ENCODE results near the gene B4GALT5.

Gene B4GALT5

DNA sequence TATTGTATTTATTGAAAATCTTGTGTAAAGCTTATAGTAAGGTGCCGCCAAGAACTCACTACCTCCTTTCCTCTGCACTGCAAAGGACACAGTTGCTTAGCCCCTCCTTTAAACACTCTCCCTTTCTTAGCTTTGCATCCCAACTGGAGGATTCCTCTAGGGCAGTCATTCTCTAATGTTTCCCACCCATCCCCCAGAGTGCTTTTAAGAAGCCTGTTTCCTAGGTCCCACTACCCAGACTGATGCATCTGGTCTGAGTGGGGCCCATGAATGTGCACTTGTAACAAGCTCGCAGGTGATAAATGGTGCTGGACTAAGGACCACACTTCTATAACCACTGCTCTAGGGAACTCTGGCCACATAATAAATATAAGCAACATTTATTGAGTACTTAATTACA lies 55.2 kb downstream of the B4GALT5 start (continued):
- TF ChIP-seq, protein P1, sequence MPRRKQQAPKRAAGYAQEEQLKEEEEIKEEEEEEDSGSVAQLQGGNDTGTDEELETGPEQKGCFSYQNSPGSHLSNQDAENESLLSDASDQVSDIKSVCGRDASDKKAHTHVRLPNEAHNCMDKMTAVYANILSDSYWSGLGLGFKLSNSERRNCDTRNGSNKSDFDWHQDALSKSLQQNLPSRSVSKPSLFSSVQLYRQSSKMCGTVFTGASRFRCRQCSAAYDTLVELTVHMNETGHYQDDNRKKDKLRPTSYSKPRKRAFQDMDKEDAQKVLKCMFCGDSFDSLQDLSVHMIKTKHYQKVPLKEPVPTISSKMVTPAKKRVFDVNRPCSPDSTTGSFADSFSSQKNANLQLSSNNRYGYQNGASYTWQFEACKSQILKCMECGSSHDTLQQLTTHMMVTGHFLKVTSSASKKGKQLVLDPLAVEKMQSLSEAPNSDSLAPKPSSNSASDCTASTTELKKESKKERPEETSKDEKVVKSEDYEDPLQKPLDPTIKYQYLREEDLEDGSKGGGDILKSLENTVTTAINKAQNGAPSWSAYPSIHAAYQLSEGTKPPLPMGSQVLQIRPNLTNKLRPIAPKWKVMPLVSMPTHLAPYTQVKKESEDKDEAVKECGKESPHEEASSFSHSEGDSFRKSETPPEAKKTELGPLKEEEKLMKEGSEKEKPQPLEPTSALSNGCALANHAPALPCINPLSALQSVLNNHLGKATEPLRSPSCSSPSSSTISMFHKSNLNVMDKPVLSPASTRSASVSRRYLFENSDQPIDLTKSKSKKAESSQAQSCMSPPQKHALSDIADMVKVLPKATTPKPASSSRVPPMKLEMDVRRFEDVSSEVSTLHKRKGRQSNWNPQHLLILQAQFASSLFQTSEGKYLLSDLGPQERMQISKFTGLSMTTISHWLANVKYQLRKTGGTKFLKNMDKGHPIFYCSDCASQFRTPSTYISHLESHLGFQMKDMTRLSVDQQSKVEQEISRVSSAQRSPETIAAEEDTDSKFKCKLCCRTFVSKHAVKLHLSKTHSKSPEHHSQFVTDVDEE (CRISPR knock-in tag; IDR thresholded peaks at IDR 0.05): no peak
- no peak for TF ChIP-seq RARB (CRISPR knock-in tag; IDR thresholded peaks at IDR 0.05)
- no peak for TF ChIP-seq OSR1 (CRISPR knock-in tag; IDR thresholded peaks at IDR 0.05)
- TF ChIP-seq ZNF70 (CRISPR knock-in tag; IDR thresholded peaks at IDR 0.05): no peak
- TF ChIP-seq ZFP30 (CRISPR knock-in tag; IDR thresholded peaks at IDR 0.05): no peak
- no peak for TF ChIP-seq SNAI2 (CRISPR knock-in tag; IDR thresholded peaks at IDR 0.05)
- TF ChIP-seq CSDC2 (CRISPR knock-in tag; IDR thresholded peaks at IDR 0.05): no peak

DNA sequence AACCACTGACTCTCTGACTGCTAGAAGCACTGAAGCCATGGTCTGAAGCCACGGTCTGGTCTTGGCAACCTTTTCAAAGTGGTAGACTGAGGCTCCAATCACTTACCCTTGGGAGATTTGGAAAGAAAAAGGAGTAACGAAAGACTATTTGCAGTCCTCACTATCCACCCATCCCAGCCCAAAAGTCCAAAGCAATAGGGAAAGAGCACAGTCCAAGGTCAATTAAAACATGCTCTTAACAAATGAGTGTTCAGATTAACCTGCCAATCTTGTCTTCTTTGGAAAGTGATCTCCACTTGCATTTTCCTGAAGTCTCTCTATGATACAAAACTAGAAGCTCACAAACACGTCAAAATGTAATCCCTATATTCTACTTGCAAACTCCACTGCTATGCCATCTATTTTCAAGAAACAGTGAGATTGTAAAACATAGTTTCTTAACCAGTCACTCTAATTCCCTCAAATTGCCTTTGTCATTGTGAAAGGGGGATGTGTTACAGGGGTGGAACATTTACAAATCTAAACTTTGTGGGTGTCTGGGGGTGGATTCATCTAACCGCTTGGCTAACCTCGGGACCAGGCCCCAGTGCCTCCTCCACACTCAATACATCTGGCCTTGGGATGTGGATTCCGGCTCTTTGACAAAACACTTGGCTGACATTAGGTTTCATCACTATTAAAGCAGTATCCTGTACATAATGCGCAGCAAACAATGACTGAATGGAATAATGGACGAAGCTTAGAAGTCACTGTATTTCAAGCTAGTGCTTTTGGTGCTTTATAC lies 56.4 kb downstream of the B4GALT5 start:
- TF ChIP-seq ZNF70 (CRISPR knock-in tag; IDR thresholded peaks at IDR 0.05): no peak
- no peak for TF ChIP-seq TCF4 (CRISPR knock-in tag; IDR thresholded peaks at IDR 0.05; ENCODE audit: borderline replicate concordance)
- TF ChIP-seq GLIS3 (CRISPR knock-in tag; IDR thresholded peaks at IDR 0.05): no peak
- TF ChIP-seq, protein P1 (CRISPR knock-in tag; IDR thresholded peaks at IDR 0.05): no peak
- TF ChIP-seq ZFP30 (CRISPR knock-in tag; IDR thresholded peaks at IDR 0.05): no peak
- TF ChIP-seq ZNF8 (CRISPR knock-in tag; IDR thresholded peaks at IDR 0.05): no peak
- TF ChIP-seq, protein P2, sequence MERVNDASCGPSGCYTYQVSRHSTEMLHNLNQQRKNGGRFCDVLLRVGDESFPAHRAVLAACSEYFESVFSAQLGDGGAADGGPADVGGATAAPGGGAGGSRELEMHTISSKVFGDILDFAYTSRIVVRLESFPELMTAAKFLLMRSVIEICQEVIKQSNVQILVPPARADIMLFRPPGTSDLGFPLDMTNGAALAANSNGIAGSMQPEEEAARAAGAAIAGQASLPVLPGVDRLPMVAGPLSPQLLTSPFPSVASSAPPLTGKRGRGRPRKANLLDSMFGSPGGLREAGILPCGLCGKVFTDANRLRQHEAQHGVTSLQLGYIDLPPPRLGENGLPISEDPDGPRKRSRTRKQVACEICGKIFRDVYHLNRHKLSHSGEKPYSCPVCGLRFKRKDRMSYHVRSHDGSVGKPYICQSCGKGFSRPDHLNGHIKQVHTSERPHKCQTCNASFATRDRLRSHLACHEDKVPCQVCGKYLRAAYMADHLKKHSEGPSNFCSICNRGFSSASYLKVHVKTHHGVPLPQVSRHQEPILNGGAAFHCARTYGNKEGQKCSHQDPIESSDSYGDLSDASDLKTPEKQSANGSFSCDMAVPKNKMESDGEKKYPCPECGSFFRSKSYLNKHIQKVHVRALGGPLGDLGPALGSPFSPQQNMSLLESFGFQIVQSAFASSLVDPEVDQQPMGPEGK (CRISPR knock-in tag; IDR thresholded peaks at IDR 0.05; ENCODE audit: borderline replicate concordance): no peak
- TF ChIP-seq BACH2 (CRISPR knock-in tag; IDR thresholded peaks at IDR 0.05; ENCODE audit: borderline replicate concordance): no peak
- TF ChIP-seq, protein P3, sequence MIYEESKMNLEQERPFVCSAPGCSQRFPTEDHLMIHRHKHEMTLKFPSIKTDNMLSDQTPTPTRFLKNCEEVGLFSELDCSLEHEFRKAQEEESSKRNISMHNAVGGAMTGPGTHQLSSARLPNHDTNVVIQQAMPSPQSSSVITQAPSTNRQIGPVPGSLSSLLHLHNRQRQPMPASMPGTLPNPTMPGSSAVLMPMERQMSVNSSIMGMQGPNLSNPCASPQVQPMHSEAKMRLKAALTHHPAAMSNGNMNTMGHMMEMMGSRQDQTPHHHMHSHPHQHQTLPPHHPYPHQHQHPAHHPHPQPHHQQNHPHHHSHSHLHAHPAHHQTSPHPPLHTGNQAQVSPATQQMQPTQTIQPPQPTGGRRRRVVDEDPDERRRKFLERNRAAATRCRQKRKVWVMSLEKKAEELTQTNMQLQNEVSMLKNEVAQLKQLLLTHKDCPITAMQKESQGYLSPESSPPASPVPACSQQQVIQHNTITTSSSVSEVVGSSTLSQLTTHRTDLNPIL (CRISPR knock-in tag; IDR thresholded peaks at IDR 0.05; ENCODE audit: low read depth): no peak
- ATAC-seq: no peak

DNA sequence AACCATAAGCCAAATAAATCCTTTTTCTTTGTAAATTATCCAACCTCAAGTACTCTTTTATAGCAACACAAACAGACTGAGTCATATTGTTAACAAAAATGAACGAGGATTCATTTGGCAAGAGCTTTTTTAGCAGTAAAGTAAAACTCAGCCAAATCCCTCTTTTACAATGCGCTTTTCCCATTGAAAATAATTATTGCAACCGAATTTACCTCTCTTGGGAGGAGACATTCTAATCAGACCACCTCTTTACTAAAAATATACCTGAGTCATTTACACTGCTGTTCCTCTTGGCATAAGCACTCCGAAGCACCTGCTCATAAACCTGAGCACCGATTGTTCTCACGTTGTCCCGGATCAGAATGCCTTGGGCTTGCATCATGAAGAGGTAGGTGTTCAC lies 57.4 kb downstream of the B4GALT5 start:
- TF ChIP-seq TCF4 (CRISPR knock-in tag; IDR thresholded peaks at IDR 0.05; ENCODE audit: borderline replicate concordance) (no peak), GLIS3 (CRISPR knock-in tag; IDR thresholded peaks at IDR 0.05) (no peak), PPARA (CRISPR knock-in tag; IDR thresholded peaks at IDR 0.05; ENCODE audit: borderline replicate concordance) (no peak), ISL1 (CRISPR knock-in tag; IDR thresholded peaks at IDR 0.05) (no peak), SNAI2 (CRISPR knock-in tag; IDR thresholded peaks at IDR 0.05) (no peak), ZFP30 (CRISPR knock-in tag; IDR thresholded peaks at IDR 0.05) (no peak), OSR1 (CRISPR knock-in tag; IDR thresholded peaks at IDR 0.05) (no peak), ZFP3 (CRISPR knock-in tag; IDR thresholded peaks at IDR 0.05) (no peak)
- TF ChIP-seq, protein P2 (CRISPR knock-in tag; IDR thresholded peaks at IDR 0.05; ENCODE audit: borderline replicate concordance): no peak
- TF ChIP-seq, protein P4, sequence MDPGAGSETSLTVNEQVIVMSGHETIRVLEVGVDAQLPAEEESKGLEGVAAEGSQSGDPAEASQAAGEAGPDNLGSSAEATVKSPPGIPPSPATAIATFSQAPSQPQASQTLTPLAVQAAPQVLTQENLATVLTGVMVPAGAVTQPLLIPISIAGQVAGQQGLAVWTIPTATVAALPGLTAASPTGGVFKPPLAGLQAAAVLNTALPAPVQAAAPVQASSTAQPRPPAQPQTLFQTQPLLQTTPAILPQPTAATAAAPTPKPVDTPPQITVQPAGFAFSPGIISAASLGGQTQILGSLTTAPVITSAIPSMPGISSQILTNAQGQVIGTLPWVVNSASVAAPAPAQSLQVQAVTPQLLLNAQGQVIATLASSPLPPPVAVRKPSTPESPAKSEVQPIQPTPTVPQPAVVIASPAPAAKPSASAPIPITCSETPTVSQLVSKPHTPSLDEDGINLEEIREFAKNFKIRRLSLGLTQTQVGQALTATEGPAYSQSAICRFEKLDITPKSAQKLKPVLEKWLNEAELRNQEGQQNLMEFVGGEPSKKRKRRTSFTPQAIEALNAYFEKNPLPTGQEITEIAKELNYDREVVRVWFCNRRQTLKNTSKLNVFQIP (CRISPR knock-in tag; IDR thresholded peaks at IDR 0.05; ENCODE audit: borderline replicate concordance, low read depth): no peak
- no peak for ATAC-seq

Measured in SK-N-SH treated with all-trans-retinoic acid at 6 μM for 48 hours (cell line).